Keratinocyte (primary cell): ENCODE measurements around the gene SCO1. TPM values are rescaled to one million over a fixed set of nuclear protein-coding genes. Genes with fewer than 3 reads are reported as not detected.
A peak's percentile ranks its signal among the peaks of the same experiment; 100 is the strongest.

Source experiments
- DNase-seq: peaks from one replicate; pipeline ENCODE4 v3.0.0-alpha.2; 2011; ENCODE audit warnings: low read depth, missing footprints, low spot score
- FAIRE-seq: peaks from 2 replicates; lab custom pipeline; 2011; peaks lifted over from hg19 to GRCh38; lab: Jason Lieb, UNC
- H2AFZ ChIP-seq: 2 replicates; pipeline ENCODE4 v1.6.0; 2012; ENCODE audit warnings: low read length, control low read depth, inconsistent platforms; ENCODE audit not compliant: control insufficient read depth
- H3K27ac ChIP-seq: 2 replicates; pipeline ENCODE4 v1.5.1; 2011; ENCODE audit warnings: low read length; ENCODE audit not compliant: control insufficient read depth, insufficient read depth
- H3K27me3 ChIP-seq: 3 replicates; pipeline ENCODE4 v1.6.0; 2011; ENCODE audit warnings: low read length; ENCODE audit not compliant: control insufficient read depth, insufficient read depth; ENCODE audit errors: extremely low read depth
- H3K36me3 ChIP-seq, 2 experiments: 2 replicates in 1 of 2; 3 replicates in 1 of 2; pipeline ENCODE4 v1.5.1; 2011; ENCODE audit warnings: low read length in 2 of 2, mild to moderate bottlenecking in 1 of 2; ENCODE audit not compliant: control insufficient read depth in 2 of 2, insufficient read depth in 2 of 2; ENCODE audit errors: extremely low read depth in 1 of 2
- H3K4me1 ChIP-seq: 3 replicates; pipeline ENCODE4 v1.5.1; 2011; ENCODE audit warnings: low read length; ENCODE audit not compliant: control insufficient read depth, insufficient read depth; ENCODE audit errors: extremely low read depth
- H3K4me2 ChIP-seq: 3 replicates; pipeline ENCODE4 v1.6.0; 2011; ENCODE audit warnings: low read depth, low read length; ENCODE audit not compliant: control insufficient read depth, insufficient read depth; ENCODE audit errors: extremely low read depth
- H3K4me3 ChIP-seq, 3 experiments: fragments of 200-600 bp in 1 of 3; sonication (generic) in 1 of 3; 2 replicates in 2 of 3; 3 replicates in 1 of 3; pipeline ENCODE4 v1.5.1; 2011 to 2016; ENCODE audit warnings: low read length in 3 of 3, mild to moderate bottlenecking in 3 of 3, control low read depth in 2 of 3, inconsistent platforms in 1 of 3, low read depth in 1 of 3, mixed read lengths in 1 of 3, mixed run types in 1 of 3, moderate library complexity in 1 of 3; ENCODE audit not compliant: control insufficient read depth in 2 of 3, insufficient read depth in 2 of 3; ENCODE audit errors: extremely low read depth in 1 of 3
- H3K79me2 ChIP-seq: 2 replicates; pipeline ENCODE4 v1.6.0; 2012; ENCODE audit warnings: low read length; ENCODE audit not compliant: control insufficient read depth, insufficient read depth
- H3K9ac ChIP-seq: 3 replicates; pipeline ENCODE4 v1.6.0; 2011; ENCODE audit warnings: low read length; ENCODE audit not compliant: control insufficient read depth, insufficient read depth; ENCODE audit errors: extremely low read depth
- H3K9me1 ChIP-seq: 3 replicates; pipeline ENCODE4 v1.6.0; 2011; ENCODE audit warnings: low read length; ENCODE audit not compliant: control insufficient read depth, insufficient read depth; ENCODE audit errors: extremely low read depth
- H3K9me3 ChIP-seq: 2 replicates; pipeline ENCODE4 v1.5.1; 2012; ENCODE audit warnings: low read depth, low read length; ENCODE audit not compliant: control insufficient read depth
- H4K20me1 ChIP-seq: 3 replicates; pipeline ENCODE4 v1.6.0; 2011; ENCODE audit warnings: low read length; ENCODE audit not compliant: control insufficient read depth, insufficient read depth; ENCODE audit errors: extremely low read depth
- EZH2 ChIP-seq: IDR thresholded peaks from one replicate; pipeline ENCODE4 v1.6.1; 2012; ENCODE audit warnings: inconsistent platforms, mild to moderate bottlenecking, low read length, moderate library complexity
- dilution Hi-C: fragments of 300-500 bp; cut with MboI; formaldehyde crosslinking; loops from one replicate; pipeline ENCODE4 v1.7.0; 2020; ENCODE audit warnings: low sequenced_read_pairs; ENCODE audit not compliant: extremely low pct_ligation_motif_present
- polyA plus RNA-seq, 5 experiments: library from polyadenylated mRNA; depleted of rRNA in 3 of 5; stranded (reverse) in 3 of 5; stranded (forward) in 1 of 5; unstranded in 1 of 5; fragments of >200 nt; gene quantifications; 1 replicate in 1 of 5; 2 replicates in 3 of 5; 3 replicates in 1 of 5; pipeline versions ENCODE4 v1.2.1 to v1.2.3, GENCODE V29; 2011 to 2012; ENCODE audit warnings: missing spikeins in 2 of 5, low read depth in 1 of 5, low replicate concordance in 1 of 5
- TF ChIP-seq, protein P1 (sequence below), 3 experiments: IDR thresholded peaks in 1 of 3; conservative IDR thresholded peaks in 1 of 3; optimal IDR thresholded peaks in 1 of 3; 2 replicates in 2 of 3; 3 replicates in 1 of 3; pipeline versions ENCODE3 to v1.5.1; 2011; ENCODE audit warnings: low read length in 3 of 3, mild to moderate bottlenecking in 3 of 3, moderate library complexity in 2 of 3, control low read depth in 1 of 3, inconsistent platforms in 1 of 3; ENCODE audit not compliant: insufficient read depth in 2 of 3; ENCODE audit errors: extremely low read depth in 1 of 3

SCO1 gene
- polyA plus RNA-seq, 1 donor (not counting 4 experiments of a cell fraction or from before 2014, with no cell fraction given) = 28.3 TPM

GRCh38 chr17:10744501-10745000, 47.2 kb upstream of the SCO1 start:
- Histone ChIP-seq H3K4me2 (no peak overlapping the region), H3K9ac (no peak overlapping the region), H3K4me1 (peaks cover 10% of the 10 kb centered on the region), H3K36me3 (no peaks in the 10 kb centered on the region), H3K27me3 (peaks cover 14% of the 10 kb centered on the region), H3K9me3 (no peaks in the 10 kb centered on the region), H3K79me2 (no peaks in the 10 kb centered on the region), H3K27ac (no peak overlapping the region), H4K20me1 (no peaks in the 10 kb centered on the region), H3K4me3 (no peak overlapping the region), H3K9me1 (no peaks in the 10 kb centered on the region), H2AFZ (no peak overlapping the region)
- DNase-seq (no peak), FAIRE-seq (no peak)
- dilution Hi-C loops = no loop called here
- TF ChIP-seq, protein P1, sequence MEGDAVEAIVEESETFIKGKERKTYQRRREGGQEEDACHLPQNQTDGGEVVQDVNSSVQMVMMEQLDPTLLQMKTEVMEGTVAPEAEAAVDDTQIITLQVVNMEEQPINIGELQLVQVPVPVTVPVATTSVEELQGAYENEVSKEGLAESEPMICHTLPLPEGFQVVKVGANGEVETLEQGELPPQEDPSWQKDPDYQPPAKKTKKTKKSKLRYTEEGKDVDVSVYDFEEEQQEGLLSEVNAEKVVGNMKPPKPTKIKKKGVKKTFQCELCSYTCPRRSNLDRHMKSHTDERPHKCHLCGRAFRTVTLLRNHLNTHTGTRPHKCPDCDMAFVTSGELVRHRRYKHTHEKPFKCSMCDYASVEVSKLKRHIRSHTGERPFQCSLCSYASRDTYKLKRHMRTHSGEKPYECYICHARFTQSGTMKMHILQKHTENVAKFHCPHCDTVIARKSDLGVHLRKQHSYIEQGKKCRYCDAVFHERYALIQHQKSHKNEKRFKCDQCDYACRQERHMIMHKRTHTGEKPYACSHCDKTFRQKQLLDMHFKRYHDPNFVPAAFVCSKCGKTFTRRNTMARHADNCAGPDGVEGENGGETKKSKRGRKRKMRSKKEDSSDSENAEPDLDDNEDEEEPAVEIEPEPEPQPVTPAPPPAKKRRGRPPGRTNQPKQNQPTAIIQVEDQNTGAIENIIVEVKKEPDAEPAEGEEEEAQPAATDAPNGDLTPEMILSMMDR (optimal IDR thresholded peaks at IDR 0.05 in 1 of 3, IDR thresholded peaks at IDR 0.05 in 1 of 3, conservative IDR thresholded peaks at IDR 0.05 in 1 of 3; ENCODE audit: extremely low read depth in 1 of 3, insufficient read depth in 2 of 3, low read length in 3 of 3) = no peak
- TF ChIP-seq EZH2 = no peak

- FAIRE-seq = no peak
Observed at GRCh38 chr17:10743316-10744009, 46.1 kb upstream of the SCO1 start.

More at GRCh38 chr17:10743316-10744009, 46.1 kb upstream of the SCO1 start:
- DNase-seq = no peak
- H3K27me3 ChIP-seq = peaks cover 14% of the 10 kb centered on the region
- H4K20me1 ChIP-seq = no peaks in the 10 kb centered on the region
- no peak overlapping the region for H2AFZ ChIP-seq
- H3K4me1 ChIP-seq = peaks cover 10% of the 10 kb centered on the region
- H3K9ac ChIP-seq = no peak overlapping the region
- H3K79me2 ChIP-seq = no peaks in the 10 kb centered on the region
- H3K9me1 ChIP-seq = no peaks in the 10 kb centered on the region
- H3K4me3 ChIP-seq = no peak overlapping the region
- H3K27ac ChIP-seq = no peak overlapping the region
- no peak for TF ChIP-seq EZH2
- TF ChIP-seq, protein P1 (optimal IDR thresholded peaks at IDR 0.05 in 1 of 3, IDR thresholded peaks at IDR 0.05 in 1 of 3, conservative IDR thresholded peaks at IDR 0.05 in 1 of 3; ENCODE audit: extremely low read depth in 1 of 3, insufficient read depth in 2 of 3, low read length in 3 of 3) = no peak
- no peaks in the 10 kb centered on the region for H3K36me3 ChIP-seq
- dilution Hi-C loops = no loop called here
- H3K4me2 ChIP-seq = peak overlapping the region; percentile 10
- H3K9me3 ChIP-seq = no peaks in the 10 kb centered on the region
